ENCODE measurements around the gene TSPAN5.

- no peak for TF ChIP-seq EZH2phosphoT487 (IDR thresholded peaks at IDR 0.05; ENCODE audit: low read depth, severe bottlenecking, unreplicated experiment)
- TF ChIP-seq CTCF (IDR thresholded peaks at IDR 0.05; ENCODE audit: poor library complexity), result no peak
- TF ChIP-seq EZH2 (IDR thresholded peaks at IDR 0.05; ENCODE audit: borderline replicate concordance), result no peak
Observed at GRCh38 chr4:98648602-98649001, 9.8 kb downstream of the TSPAN5 start.

Measured in hepatocyte (in vitro differentiated cells).